ENCODE measurements around the gene COX19.

DNA sequence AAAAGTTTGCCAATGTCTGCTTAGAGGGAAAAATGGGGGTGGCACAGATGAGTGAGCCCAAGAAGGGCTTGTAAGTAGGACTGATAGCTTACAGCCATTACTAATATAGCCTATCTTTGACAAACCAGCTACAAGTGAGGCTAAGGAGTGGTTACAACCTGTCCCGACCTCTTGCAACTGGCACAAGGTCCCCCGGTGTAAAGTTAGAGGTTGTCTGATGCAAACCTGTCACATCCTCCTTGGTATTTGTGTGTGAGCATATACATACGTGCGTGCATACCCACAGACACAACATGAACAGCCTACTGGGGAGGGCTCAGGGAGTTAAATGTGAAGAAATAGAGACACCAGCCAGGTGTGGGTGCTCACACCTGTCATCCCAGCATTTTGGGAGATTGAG is 35.5 kb downstream of the COX19 start:
- TF ChIP-seq POLR2AphosphoS5 (IDR thresholded peaks at IDR 0.05; ENCODE audit: borderline replicate concordance, low read depth, low read length), result no peak
- no peak for TF ChIP-seq EZH2 (IDR thresholded peaks at IDR 0.05)
